GM12891 (cell line): ENCODE results near the gene RAD21L1.

Experiments used
- PAX5 ChIP-seq: IDR thresholded peaks from 2 replicates; pipeline ENCODE4 v1.6.1; 2011; ENCODE audit warnings: low read length, moderate library complexity, mild to moderate bottlenecking; ENCODE audit not compliant: insufficient read depth, severe bottlenecking
- POLR2A ChIP-seq: IDR thresholded peaks from 2 replicates; pipeline ENCODE4 v1.6.1; 2011; ENCODE audit warnings: low read depth, low read length, control low read depth
- POLR2AphosphoS5 ChIP-seq: IDR thresholded peaks from 2 replicates; pipeline ENCODE4 v1.6.1; 2011; ENCODE audit warnings: low read depth, low read length, control low read depth
- SPI1 ChIP-seq: IDR thresholded peaks from 2 replicates; pipeline ENCODE4 v1.6.1; 2011; ENCODE audit warnings: low read depth, low read length, control low read depth
- TAF1 ChIP-seq: IDR thresholded peaks from 2 replicates; pipeline ENCODE4 v1.6.1; 2011; ENCODE audit warnings: low read depth, low read length, control low read depth

- TF ChIP-seq POLR2AphosphoS5 (no peak), POLR2A (no peak), TAF1 (no peak), PAX5 (no peak), SPI1 (no peak)
Measured at GRCh38 chr20:1263853-1264252, 38.0 kb downstream of the RAD21L1 start.
